Anterior cingulate cortex (tissue), 58 donors: ENCODE data around the gene BRF1.

Experiments
- DNase-seq, 58 donors: peaks; one replicate each; lab custom pipeline; 2025; lab: John Stamatoyannopoulos, UW

BRF1 gene

GRCh38 chr14:105272623-105273022 lies 28.2 kb downstream of the BRF1 start:
- DNase-seq = no peak

GRCh38 chr14:105271224-105271890 lies 29.4 kb downstream of the BRF1 start:
- peak in 4 of 58 donors; percentile 18 to 36 (median 25) for DNase-seq

DNA sequence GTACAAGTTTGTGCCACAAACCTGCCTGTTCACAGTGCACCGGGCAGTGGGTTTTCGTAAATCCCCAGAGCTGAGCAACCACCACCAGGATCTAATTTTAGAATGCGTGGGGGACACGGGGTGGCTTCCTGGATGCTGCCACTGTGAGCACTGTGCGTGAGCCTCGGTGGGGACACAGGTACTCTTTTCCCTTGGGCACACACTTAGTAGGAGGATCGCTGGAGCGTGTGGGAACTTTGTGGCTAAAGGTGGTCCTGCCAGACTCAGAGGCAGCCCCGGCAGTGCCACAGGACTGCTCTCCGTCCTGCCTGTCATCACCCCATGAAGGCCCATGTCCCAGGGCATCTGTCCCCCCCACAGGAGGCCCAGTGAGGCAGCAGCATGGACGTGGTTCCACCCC lies 31.4 kb downstream of the BRF1 start:
- DNase-seq = no peak

DNA sequence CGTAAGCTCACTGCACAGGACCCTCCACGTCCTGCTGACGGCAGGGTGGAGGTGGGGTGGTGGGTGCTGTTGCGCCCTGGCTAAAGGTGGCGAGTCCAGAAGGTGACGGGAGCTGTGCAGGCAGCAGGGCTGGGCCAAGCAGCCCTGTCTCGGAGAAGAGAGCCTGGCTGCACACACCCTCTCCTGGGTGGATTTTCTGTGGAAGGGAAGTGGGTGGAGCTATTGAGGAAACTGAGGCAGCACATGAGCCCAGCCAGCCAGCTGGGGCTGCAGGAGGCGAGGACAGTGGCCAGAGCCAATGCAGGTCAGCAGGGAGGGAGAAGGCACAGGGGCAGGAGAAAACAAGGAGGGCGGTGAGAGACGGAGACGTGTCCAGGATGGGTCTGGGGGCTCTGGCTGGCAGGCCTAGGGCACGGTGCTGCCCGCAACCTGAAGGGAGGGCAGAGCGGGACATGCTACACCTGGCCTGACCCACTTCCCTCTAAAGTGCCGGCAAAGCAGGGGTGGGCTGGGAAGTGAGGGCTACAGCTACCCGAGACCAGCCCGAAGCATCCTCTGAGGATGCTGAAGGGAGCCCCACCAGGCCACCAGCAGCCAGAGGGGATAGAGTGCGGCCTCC lies 32.0 kb downstream of the BRF1 start:
- DNase-seq = no peak

GRCh38 chr14:105267820-105268548 lies 32.8 kb downstream of the BRF1 start:
- DNase-seq = no peak

- DNase-seq = no peak
These were observed 39.0 kb downstream of the BRF1 start for GRCh38 chr14:105261781-105262180.

GRCh38 chr14:105260959-105261358 lies 39.8 kb downstream of the BRF1 start:
- DNase-seq = no peak

GRCh38 chr14:105258846-105259245 lies 42.0 kb downstream of the BRF1 start:
- DNase-seq = no peak

- DNase-seq = no peak
These were observed 43.3 kb downstream of the BRF1 start for GRCh38 chr14:105257464-105257863.

- DNase-seq = no peak
These were observed 44.4 kb downstream of the BRF1 start for GRCh38 chr14:105256292-105256960.

GRCh38 chr14:105255021-105255507 lies 45.7 kb downstream of the BRF1 start:
- DNase-seq = no peak

DNA sequence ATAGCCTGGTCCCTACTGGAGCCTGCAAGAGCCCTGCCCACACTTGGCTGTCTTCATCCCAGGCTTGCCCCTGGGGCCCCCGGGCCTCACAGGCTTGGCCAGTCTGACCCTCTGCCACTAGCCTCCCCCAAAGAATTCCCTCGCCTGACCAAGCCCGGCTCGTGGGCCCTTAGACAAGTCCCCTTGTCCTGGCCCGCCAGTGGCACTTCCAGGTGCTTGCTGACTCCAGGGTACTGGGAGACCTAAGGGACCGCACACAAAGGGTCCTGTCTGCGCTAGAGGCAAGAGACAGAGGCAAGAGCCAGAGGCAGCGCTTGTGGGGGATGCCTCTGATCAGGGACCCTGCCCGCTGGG lies 47.5 kb downstream of the BRF1 start:
- no peak for DNase-seq

- DNase-seq = no peak
These were observed 48.1 kb downstream of the BRF1 start for GRCh38 chr14:105252552-105253328.

DNA sequence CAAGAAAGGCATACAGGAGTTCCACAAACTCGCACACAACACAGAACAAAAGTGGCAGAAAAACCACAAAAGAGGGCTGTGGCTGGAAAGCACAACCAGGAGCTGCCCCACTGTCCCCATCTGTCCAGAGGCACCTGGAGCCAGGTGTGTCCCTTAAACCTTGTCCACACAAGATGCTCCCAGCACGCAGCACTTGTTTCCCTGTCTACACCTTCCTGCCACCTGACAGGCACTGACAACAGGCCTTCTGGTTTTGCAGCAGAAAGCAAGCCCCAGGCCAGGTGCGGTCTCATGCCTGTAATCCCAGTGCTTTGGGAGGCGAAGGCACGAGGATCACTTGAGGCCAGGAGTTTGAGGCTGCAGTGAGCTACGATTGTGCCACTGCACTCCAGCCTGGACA lies 48.9 kb downstream of the BRF1 start:
- DNase-seq = no peak

- DNase-seq = no peak
These were observed 49.8 kb downstream of the BRF1 start for GRCh38 chr14:105250986-105251385.

- no peak for DNase-seq
These were observed 50.8 kb downstream of the BRF1 start for GRCh38 chr14:105250008-105250366.

DNA sequence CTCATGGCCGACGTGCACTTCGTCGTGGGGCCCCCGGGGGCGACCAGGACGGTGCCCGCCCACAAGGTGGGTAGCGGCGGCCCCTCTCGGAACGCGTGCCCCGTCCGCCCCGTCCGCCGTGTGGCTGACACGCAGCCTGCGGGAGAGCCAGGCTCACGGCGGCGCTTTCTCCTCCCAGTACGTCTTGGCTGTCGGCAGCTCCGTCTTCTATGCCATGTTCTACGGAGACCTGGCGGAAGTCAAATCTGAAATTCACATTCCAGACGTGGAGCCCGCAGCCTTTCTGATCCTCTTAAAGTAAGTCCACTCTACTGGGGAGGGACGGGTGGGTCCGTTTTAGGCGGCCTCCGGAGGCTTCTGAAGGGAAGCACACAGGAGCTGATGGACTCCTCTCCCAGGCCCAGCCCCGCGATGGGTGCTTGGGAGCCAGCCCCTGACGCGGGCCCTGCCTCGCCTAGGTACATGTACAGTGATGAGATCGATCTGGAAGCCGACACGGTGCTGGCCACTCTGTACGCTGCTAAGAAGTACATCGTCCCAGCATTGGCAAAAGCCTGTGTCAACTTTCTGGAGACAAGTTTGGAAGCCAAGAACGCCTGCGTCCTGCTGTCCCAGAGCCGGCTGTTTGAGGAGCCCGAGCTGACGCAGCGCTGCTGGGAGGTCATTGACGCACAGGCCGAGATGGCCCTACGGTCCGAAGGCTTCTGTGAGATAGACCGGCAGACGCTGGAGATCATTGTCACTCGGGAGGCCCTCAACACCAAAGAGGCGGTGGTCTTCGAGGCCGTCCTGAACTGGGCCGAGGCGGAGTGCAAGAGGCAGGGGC lies 51.4 kb downstream of the BRF1 start:
- DNase-seq = peak in 6 of 58 donors; percentile 22 to 74 (median 38)

GRCh38 chr14:105248368-105249181 lies 52.2 kb downstream of the BRF1 start, which contains the start of gene BTBD6:
Gene BTBD6 (plus strand): TSS chr14:105248533. CDS start chr14:105248712, 179 bp downstream.
- DNase-seq = peak; percentile 9 to 88 (median 74)
